H9 (cell line): ENCODE data around the gene MYOM1. TPM values are rescaled to one million over a fixed set of nuclear protein-coding genes. Genes with fewer than 3 reads are reported as not detected.

ENCODE experiments used
- DNase-seq: peaks from one replicate; pipeline ENCODE4 v3.0.0-alpha.2; 2017
- H2AFZ ChIP-seq: one replicate; pipeline ENCODE4 v1.6.1; 2013; ENCODE audit warnings: mild to moderate bottlenecking, low read length, control low read depth, moderate library complexity
- H2AK5ac ChIP-seq: 2 replicates; pipeline ENCODE4 v1.6.1; 2013; ENCODE audit warnings: low read length, control low read depth, mixed read lengths; ENCODE audit not compliant: insufficient read length
- H2BK120ac ChIP-seq: one replicate; pipeline ENCODE4 v1.6.1; 2013; ENCODE audit warnings: low read depth, mild to moderate bottlenecking, low read length, control low read depth, inconsistent platforms; ENCODE audit not compliant: poor library complexity, severe bottlenecking
- H2BK12ac ChIP-seq: 2 replicates; pipeline ENCODE4 v1.6.1; 2013; ENCODE audit warnings: low read length, control low read depth, mixed read lengths, low read depth; ENCODE audit not compliant: insufficient read length
- H2BK15ac ChIP-seq: 2 replicates; pipeline ENCODE4 v1.6.1; 2013; ENCODE audit warnings: low read depth, low read length, control low read depth
- H2BK20ac ChIP-seq: one replicate; pipeline ENCODE4 v1.6.1; 2013; ENCODE audit warnings: low read depth, mild to moderate bottlenecking, low read length, control low read depth, inconsistent platforms; ENCODE audit not compliant: poor library complexity, severe bottlenecking
- H2BK5ac ChIP-seq: 2 replicates; pipeline ENCODE4 v1.6.1; 2013; ENCODE audit warnings: low read length, control low read depth, mixed read lengths; ENCODE audit not compliant: insufficient read length
- H3K14ac ChIP-seq: 2 replicates; pipeline ENCODE4 v1.6.1; 2013; ENCODE audit warnings: low read length, control low read depth; ENCODE audit not compliant: insufficient read depth
- H3K18ac ChIP-seq: 2 replicates; pipeline ENCODE4 v1.6.1; 2013; ENCODE audit warnings: low read depth, mild to moderate bottlenecking, mixed read lengths, low read length, control low read depth; ENCODE audit not compliant: insufficient read length
- H3K23ac ChIP-seq: 2 replicates; pipeline ENCODE4 v1.6.1; 2013; ENCODE audit warnings: low read length, control low read depth, mixed read lengths, low read depth; ENCODE audit not compliant: insufficient read length
- H3K23me2 ChIP-seq: 2 replicates; pipeline ENCODE4 v1.6.1; 2013; ENCODE audit warnings: low read depth, mild to moderate bottlenecking, mixed read lengths, low read length, control low read depth; ENCODE audit not compliant: insufficient read length, poor library complexity, severe bottlenecking
- H3K27ac ChIP-seq: 2 replicates; pipeline ENCODE4 v1.5.1; 2013; ENCODE audit warnings: low read length, control low read depth, mixed read lengths, low read depth; ENCODE audit not compliant: insufficient read length
- H3K27me3 ChIP-seq: 2 replicates; pipeline ENCODE4 v1.6.1; 2013; ENCODE audit warnings: low read length, control low read depth, inconsistent platforms; ENCODE audit not compliant: insufficient read depth
- H3K4ac ChIP-seq: 2 replicates; pipeline ENCODE4 v1.6.1; 2013; ENCODE audit warnings: low read depth, mild to moderate bottlenecking, control low read depth, inconsistent platforms, low read length, moderate library complexity
- H3K4me1 ChIP-seq: 2 replicates; pipeline ENCODE4 v1.6.1; 2013; ENCODE audit warnings: low read length, control low read depth, inconsistent platforms; ENCODE audit not compliant: insufficient read depth
- H3K4me2 ChIP-seq: 2 replicates; pipeline ENCODE4 v1.6.1; 2013; ENCODE audit warnings: low read length, control low read depth, mixed read lengths; ENCODE audit not compliant: insufficient read length, insufficient read depth
- H3K56ac ChIP-seq: 2 replicates; pipeline ENCODE4 v1.6.1; 2013; ENCODE audit warnings: low read depth, mild to moderate bottlenecking, mixed read lengths, low read length, control low read depth; ENCODE audit not compliant: insufficient read length
- H3K79me1 ChIP-seq: 2 replicates; pipeline ENCODE4 v1.6.1; 2013; ENCODE audit warnings: low read depth, mild to moderate bottlenecking, moderate library complexity, low read length, control low read depth, inconsistent platforms; ENCODE audit not compliant: insufficient read depth, poor library complexity, severe bottlenecking
- H3K79me2 ChIP-seq: 2 replicates; pipeline ENCODE4 v1.6.1; 2013; ENCODE audit warnings: low read length, control low read depth, inconsistent platforms; ENCODE audit not compliant: insufficient read depth
- H3K9ac ChIP-seq: 2 replicates; pipeline ENCODE4 v1.6.1; 2013; ENCODE audit warnings: low read length, control low read depth, mixed read lengths; ENCODE audit not compliant: insufficient read length; ENCODE audit errors: extremely low read depth
- H3K9me3 ChIP-seq: one replicate; pipeline ENCODE4 v1.6.1; 2013; ENCODE audit warnings: low read depth, low read length, inconsistent platforms; ENCODE audit not compliant: control insufficient read depth
- H3T11ph ChIP-seq: one replicate; pipeline ENCODE4 v1.6.1; 2013; ENCODE audit warnings: mild to moderate bottlenecking, low read length, control low read depth, inconsistent platforms
- H4K20me1 ChIP-seq: one replicate; pipeline ENCODE4 v1.6.1; 2013; ENCODE audit not compliant: control insufficient read depth, insufficient read length, insufficient read depth
- H4K5ac ChIP-seq: 2 replicates; pipeline ENCODE4 v1.6.1; 2013; ENCODE audit warnings: low read depth, mild to moderate bottlenecking, mixed read lengths, low read length, control low read depth; ENCODE audit not compliant: insufficient read length
- H4K8ac ChIP-seq: replicated peaks from 2 replicates; pipeline ENCODE4 v1.6.1; 2013; ENCODE audit warnings: low read length, control low read depth, mixed read lengths, low read depth; ENCODE audit not compliant: insufficient read length
- H4K91ac ChIP-seq: 2 replicates; pipeline ENCODE4 v1.6.1; 2013; ENCODE audit warnings: low read depth, mild to moderate bottlenecking, moderate library complexity, mixed read lengths, low read length, control low read depth; ENCODE audit not compliant: insufficient read length
- H3K27ac Mint-ChIP-seq, 3 experiments: 2 replicates in 2 of 3; 3 replicates in 1 of 3; pipeline ENCODE4 v1.8.0; 2020 to 2021; ENCODE audit warnings: mixed read lengths in 3 of 3, mild to moderate bottlenecking in 1 of 3, moderate library complexity in 1 of 3
- H3K27me3 Mint-ChIP-seq: 2 replicates; pipeline ENCODE4 v1.8.0; 2021; ENCODE audit warnings: low read depth, mild to moderate bottlenecking, moderate library complexity, mixed read lengths
- H3K36me3 Mint-ChIP-seq, 3 experiments: 2 replicates in 2 of 3; 3 replicates in 1 of 3; pipeline ENCODE4 v1.8.0; 2020 to 2021; ENCODE audit warnings: low read depth in 3 of 3, mixed read lengths in 3 of 3; ENCODE audit not compliant: insufficient read depth in 1 of 3
- H3K4me1 Mint-ChIP-seq, 2 experiments: 2 replicates each; pipeline ENCODE4 v1.8.0; 2020; ENCODE audit warnings: mixed read lengths in 2 of 2
- H3K4me3 Mint-ChIP-seq, 2 experiments: 2 replicates in 1 of 2; 3 replicates in 1 of 2; pipeline ENCODE4 v1.8.0; 2020 to 2021; ENCODE audit warnings: mild to moderate bottlenecking in 2 of 2, mixed read lengths in 2 of 2, moderate library complexity in 1 of 2
- H3K9me3 Mint-ChIP-seq, 2 experiments: 2 replicates in 1 of 2; 3 replicates in 1 of 2; pipeline ENCODE4 v1.8.0; 2020; ENCODE audit warnings: mild to moderate bottlenecking in 2 of 2, mixed read lengths in 2 of 2, moderate library complexity in 1 of 2
- CTCF ChIP-seq: fragments of 200-600 bp; sonication (generic); conservative IDR thresholded peaks from 3 replicates; pipeline ENCODE4 v1.8.0; 2021; ENCODE audit warnings: antibody characterized with exemption, mild to moderate bottlenecking
- WGBS: extraction: QIAGEN DNeasy Blood & Tissue Kit; methylation state at CpG from one replicate; pipeline ENCODE4 v1.1.7; 2013; ENCODE audit warnings: missing lambda C conversion rate, low lambda C conversion rate, mixed read lengths; ENCODE audit not compliant: insufficient read length; ENCODE audit errors: extremely low coverage; 5-methylcytosine and 5-hydroxymethylcytosine counted together
- total RNA-seq: library from RNA; stranded (reverse); gene quantifications from 2 replicates; pipeline ENCODE4 v1.2.1, GENCODE V29; 2021

Gene MYOM1
- total RNA-seq, 1 experiment from 2014 or later = 0.17 TPM

- no peak for DNase-seq
- H3K79me2 ChIP-seq = no peaks in the 10 kb centered on the region
- no peak overlapping the region for H3K4ac ChIP-seq
- H3K9me3 ChIP-seq = no peaks in the 10 kb centered on the region
- H3K4me3 Mint-ChIP-seq = no peak overlapping the region
- TF ChIP-seq CTCF = no peak
- H2BK20ac ChIP-seq = no peak overlapping the region
- no peak overlapping the region for H3K9ac ChIP-seq
- H2AK5ac ChIP-seq = no peak overlapping the region
- H3K23me2 ChIP-seq = no peaks in the 10 kb centered on the region
- H3K27ac ChIP-seq = no peak overlapping the region
- no peak overlapping the region for H4K8ac ChIP-seq
- no peak overlapping the region for H2BK12ac ChIP-seq
- H3T11ph ChIP-seq = no peak overlapping the region
- H3K4me1 ChIP-seq = peaks cover 5% of the 10 kb centered on the region; the same call in 1 of the 2 replicates
- H2BK120ac ChIP-seq = no peak overlapping the region
- H3K36me3 Mint-ChIP-seq = no peaks in the 10 kb centered on the region
- peaks cover 26 to 36% of the 10 kb centered on the region in 2 experiments for H3K4me1 Mint-ChIP-seq
- H3K79me1 ChIP-seq = no peaks in the 10 kb centered on the region
- H3K18ac ChIP-seq = no peak overlapping the region
- H2AFZ ChIP-seq = no peak overlapping the region
- H2BK15ac ChIP-seq = no peak overlapping the region
- H4K91ac ChIP-seq = no peak overlapping the region
- H2BK5ac ChIP-seq = no peak overlapping the region
- H4K20me1 ChIP-seq = no peaks in the 10 kb centered on the region
- H3K14ac ChIP-seq = no peak overlapping the region
- H3K4me2 ChIP-seq = no peak overlapping the region
- H3K27me3 Mint-ChIP-seq = no peaks in the 10 kb centered on the region
- no peak overlapping the region for H3K23ac ChIP-seq
- H3K27me3 ChIP-seq = no peaks in the 10 kb centered on the region
- H3K56ac ChIP-seq = no peak overlapping the region
- no CpG with 5 or more reads among the region's 1 CpG for WGBS
- no peak overlapping the region for H4K5ac ChIP-seq
- no peaks in the 10 kb centered on the region for H3K9me3 Mint-ChIP-seq
- no peak overlapping the region for H3K27ac Mint-ChIP-seq
Observed at GRCh38 chr18:3085612-3086011, 134.2 kb downstream of the MYOM1 start.
